GM23338 (cell line): Measurements from ENCODE around the gene FABP6. TPM values are rescaled to one million over a fixed set of nuclear protein-coding genes. Genes with fewer than 3 reads are reported as not detected.

Experiments used
- ATAC-seq: fragments of 200-7000 bp; cut with Tn5 transposase; 3 replicates; pipeline ENCODE4 v1.9.1; 2020
- DNase-seq: peaks from one replicate; pipeline ENCODE4 v3.0.0-alpha.2; 2015; ENCODE audit warnings: low spot score
- H2AFZ ChIP-seq: fragments of 200-600 bp; sonication (generic); 2 replicates; pipeline ENCODE4 v1.8.0; 2016; ENCODE audit warnings: antibody characterized with exemption, mild to moderate bottlenecking, moderate library complexity
- H3F3A ChIP-seq: fragments of 200-600 bp; sonication (generic); replicated peaks from 2 replicates; pipeline ENCODE4 v1.8.0; 2017; ENCODE audit warnings: antibody characterized with exemption, mixed run types, low read depth
- H3K27ac ChIP-seq: fragments of 200-600 bp; sonication (generic); 2 replicates; pipeline ENCODE4 v1.6.1; 2016; ENCODE audit warnings: low read depth
- H3K27me3 ChIP-seq: fragments of 200-600 bp; sonication (generic); 2 replicates; pipeline ENCODE4 v1.8.0; 2016; ENCODE audit warnings: mild to moderate bottlenecking, mixed run types, moderate library complexity; ENCODE audit not compliant: insufficient read depth
- H3K36me3 ChIP-seq: fragments of 200-600 bp; sonication (generic); 2 replicates; pipeline ENCODE4 v1.8.0; 2016; ENCODE audit warnings: mild to moderate bottlenecking; ENCODE audit not compliant: insufficient read depth
- H3K4me1 ChIP-seq: fragments of 200-600 bp; sonication (generic); 2 replicates; pipeline ENCODE4 v1.8.0; 2016; ENCODE audit warnings: mild to moderate bottlenecking, moderate library complexity; ENCODE audit not compliant: insufficient read depth
- H3K4me2 ChIP-seq: fragments of 200-600 bp; sonication (generic); 2 replicates; pipeline ENCODE4 v1.7.1; 2017; ENCODE audit warnings: mixed run types
- H3K4me3 ChIP-seq: fragments of 200-600 bp; sonication (generic); 2 replicates; pipeline ENCODE4 v1.6.1; 2016; ENCODE audit warnings: mixed run types
- H3K79me2 ChIP-seq: fragments of 200-600 bp; sonication (generic); replicated peaks from 2 replicates; pipeline ENCODE4 v1.8.0; 2017; ENCODE audit warnings: mild to moderate bottlenecking; ENCODE audit not compliant: insufficient read depth
- H3K9me2 ChIP-seq: fragments of 200-600 bp; sonication (generic); 2 replicates; pipeline ENCODE4 v1.8.0; 2017; ENCODE audit not compliant: insufficient read depth
- H4K20me1 ChIP-seq: fragments of 200-600 bp; sonication (generic); replicated peaks from 2 replicates; pipeline ENCODE4 v1.8.0; 2017; ENCODE audit warnings: mild to moderate bottlenecking; ENCODE audit not compliant: insufficient read depth
- H3K27ac Mint-ChIP-seq: 2 replicates; pipeline ENCODE4 v1.8.0; 2020; ENCODE audit warnings: inconsistent platforms, mild to moderate bottlenecking, moderate library complexity, mixed read lengths
- H3K27me3 Mint-ChIP-seq: 3 replicates; pipeline ENCODE4 v1.8.0; 2022; ENCODE audit warnings: low read depth, mild to moderate bottlenecking, moderate library complexity, mixed read lengths, inconsistent platforms; ENCODE audit not compliant: insufficient read depth, poor library complexity
- H3K36me3 Mint-ChIP-seq: 3 replicates; pipeline ENCODE4 v1.8.0; 2021; ENCODE audit warnings: low read depth, mild to moderate bottlenecking, inconsistent platforms, moderate library complexity, mixed read lengths
- H3K4me1 Mint-ChIP-seq: 3 replicates; pipeline ENCODE4 v1.8.0; 2020; ENCODE audit warnings: mild to moderate bottlenecking, inconsistent platforms, mixed read lengths
- H3K4me3 Mint-ChIP-seq: 3 replicates; pipeline ENCODE4 v1.8.0; 2021; ENCODE audit warnings: moderate library complexity, mild to moderate bottlenecking, inconsistent platforms, mixed read lengths
- H3K9me3 Mint-ChIP-seq: 3 replicates; pipeline ENCODE4 v1.8.0; 2020; ENCODE audit warnings: moderate library complexity, mild to moderate bottlenecking, inconsistent platforms, mixed read lengths
- CREB1 ChIP-seq: fragments of 250-450 bp; sonication (Bioruptor Pico); IDR thresholded peaks from 2 replicates; pipeline ENCODE4 v1.5.0; 2020; ENCODE audit warnings: low read depth, mild to moderate bottlenecking, moderate library complexity
- CTCF ChIP-seq, 2 experiments: fragments of 200-600 bp in 1 of 2; sonication (generic) in 1 of 2; conservative IDR thresholded peaks; 2 replicates each; pipeline versions ENCODE4 v1.5.1 to v1.6.1; 2016 to 2017; ENCODE audit warnings: antibody characterized with exemption in 2 of 2, low read depth in 2 of 2, mild to moderate bottlenecking in 2 of 2, moderate library complexity in 1 of 2
- ETS1 ChIP-seq: IDR thresholded peaks from 2 replicates; pipeline ENCODE4 v1.6.1; 2016; ENCODE audit warnings: antibody characterized with exemption
- EZH2 ChIP-seq: fragments of 200-600 bp; sonication (generic); IDR thresholded peaks from one replicate; pipeline ENCODE4 v1.8.0; 2017; ENCODE audit warnings: antibody characterized with exemption, mild to moderate bottlenecking, low read depth; ENCODE audit not compliant: unreplicated experiment
- EZH2phosphoT487 ChIP-seq: fragments of 200-600 bp; sonication (generic); IDR thresholded peaks from one replicate; pipeline ENCODE4 v1.8.1; 2018; ENCODE audit warnings: antibody characterized with exemption; ENCODE audit not compliant: unreplicated experiment
- JUNB ChIP-seq: IDR thresholded peaks from one replicate; pipeline ENCODE4 v1.6.1; 2016; ENCODE audit warnings: antibody characterized with exemption; ENCODE audit not compliant: unreplicated experiment
- NANOG ChIP-seq: IDR thresholded peaks from 2 replicates; pipeline ENCODE4 v1.6.1; 2016; ENCODE audit warnings: antibody characterized with exemption, borderline replicate concordance
- POLR2AphosphoS5 ChIP-seq: IDR thresholded peaks from 2 replicates; pipeline ENCODE4 v1.6.1; 2016; ENCODE audit warnings: antibody characterized with exemption, low read depth
- REST ChIP-seq: IDR thresholded peaks from one replicate; pipeline ENCODE4 v1.6.1; 2018; ENCODE audit warnings: antibody characterized with exemption; ENCODE audit not compliant: unreplicated experiment
- STAT1 ChIP-seq: IDR thresholded peaks from one replicate; pipeline ENCODE4 v1.6.1; 2016; ENCODE audit warnings: antibody characterized with exemption; ENCODE audit not compliant: unreplicated experiment
- ZNF114 ChIP-seq: fragments of 250-450 bp; sonication (Bioruptor Pico); IDR thresholded peaks from 2 replicates; pipeline ENCODE4 v1.5.0; 2020; ENCODE audit warnings: mild to moderate bottlenecking, moderate library complexity
- ZNF331 ChIP-seq: fragments of 250-450 bp; sonication (Bioruptor Pico); IDR thresholded peaks from 2 replicates; pipeline ENCODE4 v1.5.0; 2020; ENCODE audit warnings: low read depth, mild to moderate bottlenecking, moderate library complexity
- ZNF462 ChIP-seq: fragments of 250-450 bp; sonication (Bioruptor Pico); IDR thresholded peaks from 2 replicates; pipeline ENCODE4 v1.5.0; 2020; ENCODE audit warnings: mild to moderate bottlenecking, moderate library complexity
- polyA plus RNA-seq: library from polyadenylated mRNA; unstranded; fragments of >200 nt; fragmentation: Nextera tagmentation; extraction: Ambion mirVana; gene quantifications from 2 replicates; pipeline ENCODE4 v1.2.1, GENCODE V29; 2016
- total RNA-seq: library from RNA; depleted of rRNA; stranded (reverse); fragments of >200 nt; shearing (Covaris generic); gene quantifications from 2 replicates; pipeline ENCODE4 v1.2.3, GENCODE V29; 2014

FABP6 gene
- total and polyA plus RNA-seq, 2 experiments from 2014 or later, result 2.2 to 7.5 TPM

- DNase-seq (peak; percentile 44), ATAC-seq (no peak)
- H3K27me3 Mint-ChIP-seq, result peaks cover 17% of the 10 kb centered on the region
- TF ChIP-seq NANOG, result no peak
- no peak for TF ChIP-seq EZH2phosphoT487
- TF ChIP-seq EZH2, result no peak
- TF ChIP-seq JUNB, result no peak
- no peak for TF ChIP-seq POLR2AphosphoS5
- TF ChIP-seq CTCF (conservative IDR thresholded peaks at IDR 0.05; ENCODE audit: low read depth in 2 of 2), result no peak
- TF ChIP-seq ZNF462 (CRISPR knock-in tag), result no peak
- TF ChIP-seq ZNF114 (CRISPR knock-in tag), result no peak
- no peak for TF ChIP-seq STAT1
- no peak for TF ChIP-seq ETS1
- no peak for TF ChIP-seq ZNF331
- no peak for TF ChIP-seq CREB1
- no peak for TF ChIP-seq REST
- no peaks in the 10 kb centered on the region for H4K20me1 ChIP-seq
- peaks cover 33% of the 10 kb centered on the region for H3K9me3 Mint-ChIP-seq
- no peaks in the 10 kb centered on the region for H3K27me3 ChIP-seq
- peaks cover 28% of the 10 kb centered on the region for H3K36me3 Mint-ChIP-seq
- no peak overlapping the region for H3K27ac Mint-ChIP-seq
- peak overlapping the region; percentile 7; the same call in 2 of the 3 replicates for H3K4me3 Mint-ChIP-seq
- H3K79me2 ChIP-seq, result no peaks in the 10 kb centered on the region
- H3K4me1 Mint-ChIP-seq, result peaks cover 7% of the 10 kb centered on the region
- H3K9me2 ChIP-seq, result no peaks in the 10 kb centered on the region
- H3K4me1 ChIP-seq, result peaks cover 18% of the 10 kb centered on the region
- H3K27ac ChIP-seq, result peak overlapping the region; percentile 100
- H3K36me3 ChIP-seq, result peaks cover 7% of the 10 kb centered on the region; the same call in 1 of the 2 replicates
- no peak overlapping the region for H3K4me2 ChIP-seq
- no peak overlapping the region for H2AFZ ChIP-seq
- H3F3A ChIP-seq, result peaks cover 9% of the 10 kb centered on the region; the same call in 1 of the 2 replicates
- H3K4me3 ChIP-seq, result no peak overlapping the region
Observed at GRCh38 chr5:160187091-160187490, 42.2 kb upstream of the FABP6 start.
